OCI-LY1 (cell line): Measurements from ENCODE around the gene C14orf180.

ENCODE experiments used
- EZH2 ChIP-seq: fragments of 200-600 bp; sonication (generic), shearing (Covaris generic); IDR thresholded peaks from 2 replicates; pipeline ENCODE4 v1.8.0; 2017; ENCODE audit warnings: borderline replicate concordance, mixed run types, mild to moderate bottlenecking, antibody characterized with exemption, low read length, moderate library complexity, mixed read lengths
- TF ChIP-seq, protein P1 (sequence below): fragments of 200-600 bp; sonication (generic), shearing (Covaris generic); IDR thresholded peaks from 2 replicates; pipeline ENCODE4 v1.5.1; 2017; ENCODE audit warnings: mild to moderate bottlenecking, antibody characterized with exemption, low read length, moderate library complexity, mixed read lengths

DNA sequence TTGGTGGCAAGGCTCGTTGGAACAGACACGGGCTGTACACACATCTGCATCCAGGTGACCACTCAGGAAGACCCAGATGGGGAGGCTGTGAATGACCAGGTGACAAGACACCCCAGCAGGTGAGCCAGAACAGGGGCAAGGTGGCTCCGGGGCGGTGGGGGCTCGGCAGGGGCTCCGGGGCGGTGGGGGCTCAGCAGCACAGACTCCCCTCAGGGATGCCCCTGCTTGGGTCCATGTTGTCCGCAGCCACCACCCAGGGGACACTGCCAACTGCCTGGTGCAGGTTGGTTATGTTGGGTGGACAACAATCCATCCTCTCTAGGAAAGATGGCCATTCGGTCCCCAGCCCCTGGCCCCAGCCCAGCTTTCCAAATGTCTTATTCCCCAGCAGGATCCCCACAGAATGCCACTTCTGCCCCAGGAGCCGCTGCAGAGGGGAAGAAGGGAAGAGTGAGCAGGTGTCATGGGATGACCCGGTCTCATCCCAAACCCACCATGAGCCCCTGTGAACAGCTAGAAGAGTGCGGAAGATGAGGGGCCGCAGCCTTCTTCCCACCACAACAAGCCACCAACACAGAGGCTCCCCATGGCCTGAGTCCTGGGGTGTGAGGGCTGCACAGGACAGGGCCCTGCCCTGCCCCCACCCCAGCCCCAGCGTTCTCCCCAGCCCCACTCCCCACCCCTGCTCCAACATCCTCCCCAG, 31.4 kb upstream of the C14orf180 start:
- TF ChIP-seq EZH2: no peak
- TF ChIP-seq, protein P1, sequence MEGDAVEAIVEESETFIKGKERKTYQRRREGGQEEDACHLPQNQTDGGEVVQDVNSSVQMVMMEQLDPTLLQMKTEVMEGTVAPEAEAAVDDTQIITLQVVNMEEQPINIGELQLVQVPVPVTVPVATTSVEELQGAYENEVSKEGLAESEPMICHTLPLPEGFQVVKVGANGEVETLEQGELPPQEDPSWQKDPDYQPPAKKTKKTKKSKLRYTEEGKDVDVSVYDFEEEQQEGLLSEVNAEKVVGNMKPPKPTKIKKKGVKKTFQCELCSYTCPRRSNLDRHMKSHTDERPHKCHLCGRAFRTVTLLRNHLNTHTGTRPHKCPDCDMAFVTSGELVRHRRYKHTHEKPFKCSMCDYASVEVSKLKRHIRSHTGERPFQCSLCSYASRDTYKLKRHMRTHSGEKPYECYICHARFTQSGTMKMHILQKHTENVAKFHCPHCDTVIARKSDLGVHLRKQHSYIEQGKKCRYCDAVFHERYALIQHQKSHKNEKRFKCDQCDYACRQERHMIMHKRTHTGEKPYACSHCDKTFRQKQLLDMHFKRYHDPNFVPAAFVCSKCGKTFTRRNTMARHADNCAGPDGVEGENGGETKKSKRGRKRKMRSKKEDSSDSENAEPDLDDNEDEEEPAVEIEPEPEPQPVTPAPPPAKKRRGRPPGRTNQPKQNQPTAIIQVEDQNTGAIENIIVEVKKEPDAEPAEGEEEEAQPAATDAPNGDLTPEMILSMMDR: no peak
